GM23338 (cell line): ENCODE data around the gene PHACTR2. TPM values are rescaled to one million over a fixed set of nuclear protein-coding genes. Genes with fewer than 3 reads are reported as not detected.
"Not testable (repeated sequence)": the region's sequence is repeated elsewhere in the genome, so short reads cannot be mapped to it uniquely, and the experiment has no call there.

Experiments
- ATAC-seq: fragments of 200-7000 bp; cut with Tn5 transposase; 3 replicates; pipeline ENCODE4 v1.9.1; 2020
- DNase-seq: peaks from one replicate; pipeline ENCODE4 v3.0.0-alpha.2; 2015; ENCODE audit warnings: low spot score
- H2AFZ ChIP-seq: fragments of 200-600 bp; sonication (generic); 2 replicates; pipeline ENCODE4 v1.8.0; 2016; ENCODE audit warnings: antibody characterized with exemption, mild to moderate bottlenecking, moderate library complexity
- H3F3A ChIP-seq: fragments of 200-600 bp; sonication (generic); replicated peaks from 2 replicates; pipeline ENCODE4 v1.8.0; 2017; ENCODE audit warnings: antibody characterized with exemption, mixed run types, low read depth
- H3K27ac ChIP-seq: fragments of 200-600 bp; sonication (generic); 2 replicates; pipeline ENCODE4 v1.6.1; 2016; ENCODE audit warnings: low read depth
- H3K27me3 ChIP-seq: fragments of 200-600 bp; sonication (generic); 2 replicates; pipeline ENCODE4 v1.8.0; 2016; ENCODE audit warnings: mild to moderate bottlenecking, mixed run types, moderate library complexity; ENCODE audit not compliant: insufficient read depth
- H3K36me3 ChIP-seq: fragments of 200-600 bp; sonication (generic); 2 replicates; pipeline ENCODE4 v1.8.0; 2016; ENCODE audit warnings: mild to moderate bottlenecking; ENCODE audit not compliant: insufficient read depth
- H3K4me1 ChIP-seq: fragments of 200-600 bp; sonication (generic); 2 replicates; pipeline ENCODE4 v1.8.0; 2016; ENCODE audit warnings: mild to moderate bottlenecking, moderate library complexity; ENCODE audit not compliant: insufficient read depth
- H3K4me2 ChIP-seq: fragments of 200-600 bp; sonication (generic); 2 replicates; pipeline ENCODE4 v1.7.1; 2017; ENCODE audit warnings: mixed run types
- H3K4me3 ChIP-seq: fragments of 200-600 bp; sonication (generic); 2 replicates; pipeline ENCODE4 v1.6.1; 2016; ENCODE audit warnings: mixed run types
- H3K79me2 ChIP-seq: fragments of 200-600 bp; sonication (generic); replicated peaks from 2 replicates; pipeline ENCODE4 v1.8.0; 2017; ENCODE audit warnings: mild to moderate bottlenecking; ENCODE audit not compliant: insufficient read depth
- H3K9me2 ChIP-seq: fragments of 200-600 bp; sonication (generic); 2 replicates; pipeline ENCODE4 v1.8.0; 2017; ENCODE audit not compliant: insufficient read depth
- H4K20me1 ChIP-seq: fragments of 200-600 bp; sonication (generic); replicated peaks from 2 replicates; pipeline ENCODE4 v1.8.0; 2017; ENCODE audit warnings: mild to moderate bottlenecking; ENCODE audit not compliant: insufficient read depth
- H3K27ac Mint-ChIP-seq: 2 replicates; pipeline ENCODE4 v1.8.0; 2020; ENCODE audit warnings: inconsistent platforms, mild to moderate bottlenecking, moderate library complexity, mixed read lengths
- H3K27me3 Mint-ChIP-seq: 3 replicates; pipeline ENCODE4 v1.8.0; 2022; ENCODE audit warnings: low read depth, mild to moderate bottlenecking, moderate library complexity, mixed read lengths, inconsistent platforms; ENCODE audit not compliant: insufficient read depth, poor library complexity
- H3K36me3 Mint-ChIP-seq: 3 replicates; pipeline ENCODE4 v1.8.0; 2021; ENCODE audit warnings: low read depth, mild to moderate bottlenecking, inconsistent platforms, moderate library complexity, mixed read lengths
- H3K4me1 Mint-ChIP-seq: 3 replicates; pipeline ENCODE4 v1.8.0; 2020; ENCODE audit warnings: mild to moderate bottlenecking, inconsistent platforms, mixed read lengths
- H3K4me3 Mint-ChIP-seq: 3 replicates; pipeline ENCODE4 v1.8.0; 2021; ENCODE audit warnings: moderate library complexity, mild to moderate bottlenecking, inconsistent platforms, mixed read lengths
- H3K9me3 Mint-ChIP-seq: 3 replicates; pipeline ENCODE4 v1.8.0; 2020; ENCODE audit warnings: moderate library complexity, mild to moderate bottlenecking, inconsistent platforms, mixed read lengths
- CREB1 ChIP-seq: fragments of 250-450 bp; sonication (Bioruptor Pico); IDR thresholded peaks from 2 replicates; pipeline ENCODE4 v1.5.0; 2020; ENCODE audit warnings: low read depth, mild to moderate bottlenecking, moderate library complexity
- CTCF ChIP-seq, 2 experiments: fragments of 200-600 bp in 1 of 2; sonication (generic) in 1 of 2; conservative IDR thresholded peaks; 2 replicates each; pipeline versions ENCODE4 v1.5.1 to v1.6.1; 2016 to 2017; ENCODE audit warnings: antibody characterized with exemption in 2 of 2, low read depth in 2 of 2, mild to moderate bottlenecking in 2 of 2, moderate library complexity in 1 of 2
- EZH2 ChIP-seq: fragments of 200-600 bp; sonication (generic); IDR thresholded peaks from one replicate; pipeline ENCODE4 v1.8.0; 2017; ENCODE audit warnings: antibody characterized with exemption, mild to moderate bottlenecking, low read depth; ENCODE audit not compliant: unreplicated experiment
- EZH2phosphoT487 ChIP-seq: fragments of 200-600 bp; sonication (generic); IDR thresholded peaks from one replicate; pipeline ENCODE4 v1.8.1; 2018; ENCODE audit warnings: antibody characterized with exemption; ENCODE audit not compliant: unreplicated experiment
- NANOG ChIP-seq: IDR thresholded peaks from 2 replicates; pipeline ENCODE4 v1.6.1; 2016; ENCODE audit warnings: antibody characterized with exemption, borderline replicate concordance
- POLR2AphosphoS5 ChIP-seq: IDR thresholded peaks from 2 replicates; pipeline ENCODE4 v1.6.1; 2016; ENCODE audit warnings: antibody characterized with exemption, low read depth
- REST ChIP-seq: IDR thresholded peaks from one replicate; pipeline ENCODE4 v1.6.1; 2018; ENCODE audit warnings: antibody characterized with exemption; ENCODE audit not compliant: unreplicated experiment
- STAT1 ChIP-seq: IDR thresholded peaks from one replicate; pipeline ENCODE4 v1.6.1; 2016; ENCODE audit warnings: antibody characterized with exemption; ENCODE audit not compliant: unreplicated experiment
- ZNF114 ChIP-seq: fragments of 250-450 bp; sonication (Bioruptor Pico); IDR thresholded peaks from 2 replicates; pipeline ENCODE4 v1.5.0; 2020; ENCODE audit warnings: mild to moderate bottlenecking, moderate library complexity
- ZNF331 ChIP-seq: fragments of 250-450 bp; sonication (Bioruptor Pico); IDR thresholded peaks from 2 replicates; pipeline ENCODE4 v1.5.0; 2020; ENCODE audit warnings: low read depth, mild to moderate bottlenecking, moderate library complexity
- ZNF462 ChIP-seq: fragments of 250-450 bp; sonication (Bioruptor Pico); IDR thresholded peaks from 2 replicates; pipeline ENCODE4 v1.5.0; 2020; ENCODE audit warnings: mild to moderate bottlenecking, moderate library complexity
- polyA plus RNA-seq: library from polyadenylated mRNA; unstranded; fragments of >200 nt; fragmentation: Nextera tagmentation; extraction: Ambion mirVana; gene quantifications from 2 replicates; pipeline ENCODE4 v1.2.1, GENCODE V29; 2016
- total RNA-seq: library from RNA; depleted of rRNA; stranded (reverse); fragments of >200 nt; shearing (Covaris generic); gene quantifications from 2 replicates; pipeline ENCODE4 v1.2.3, GENCODE V29; 2014

PHACTR2 gene
- total and polyA plus RNA-seq, 2 experiments from 2014 or later = 67.7 to 105 TPM

- H3F3A ChIP-seq = no peaks in the 10 kb centered on the region
- H3K79me2 ChIP-seq = peaks cover 6% of the 10 kb centered on the region
- H3K4me2 ChIP-seq = no peak overlapping the region
- H3K4me1 Mint-ChIP-seq = no peaks in the 10 kb centered on the region
- no peaks in the 10 kb centered on the region for H3K4me1 ChIP-seq
- H2AFZ ChIP-seq = no peak overlapping the region
- H3K27me3 ChIP-seq = no peaks in the 10 kb centered on the region
- ATAC-seq = no peak
- H3K27ac ChIP-seq = no peak overlapping the region
- H3K27me3 Mint-ChIP-seq = peaks cover 2% of the 10 kb centered on the region
- H3K36me3 Mint-ChIP-seq = peaks cover 70% of the 10 kb centered on the region
- H3K27ac Mint-ChIP-seq = no peak overlapping the region
- no peak for DNase-seq
- no peaks in the 10 kb centered on the region for H4K20me1 ChIP-seq
- no peak overlapping the region for H3K4me3 ChIP-seq
- peaks cover 19% of the 10 kb centered on the region for H3K36me3 ChIP-seq
- peaks cover 3% of the 10 kb centered on the region; the same call in 1 of the 2 replicates for H3K9me2 ChIP-seq
- no peak for TF ChIP-seq ZNF462 (CRISPR knock-in tag)
- no peak for TF ChIP-seq CREB1 (CRISPR knock-in tag)
- TF ChIP-seq EZH2phosphoT487 = no peak
- TF ChIP-seq STAT1 = no peak
- no peak for TF ChIP-seq EZH2
- TF ChIP-seq ZNF331 (CRISPR knock-in tag) = no peak
- TF ChIP-seq NANOG = no peak
- TF ChIP-seq REST = no peak
- TF ChIP-seq ZNF114 (CRISPR knock-in tag) = no peak
- TF ChIP-seq POLR2AphosphoS5 = no peak
- no peak for TF ChIP-seq CTCF (conservative IDR thresholded peaks at IDR 0.05; ENCODE audit: low read depth in 2 of 2)
- no peak overlapping the region for H3K4me3 Mint-ChIP-seq
- H3K9me3 Mint-ChIP-seq = peaks cover 11% of the 10 kb centered on the region; the same call in 2 of the 3 replicates
These were observed 115.5 kb downstream of the PHACTR2 start for GRCh38 chr6:143793280-143793619.

GRCh38 chr6:143796551-143796950 is 118.8 kb downstream of the PHACTR2 start:
- not testable (repeated sequence) for H3K4me3 Mint-ChIP-seq, H3K4me1 ChIP-seq, H3K9me2 ChIP-seq, H3K4me1 Mint-ChIP-seq, H3K4me3 ChIP-seq, H3F3A ChIP-seq, H3K27me3 Mint-ChIP-seq, H4K20me1 ChIP-seq, H3K27ac Mint-ChIP-seq, H3K27ac ChIP-seq, ATAC-seq, H3K4me2 ChIP-seq, H3K27me3 ChIP-seq, H2AFZ ChIP-seq, DNase-seq
- peaks cover 82% of the 10 kb centered on the region for H3K36me3 Mint-ChIP-seq
- Histone ChIP-seq H3K36me3 (peaks cover 10% of the 10 kb centered on the region), H3K79me2 (peaks cover 21% of the 10 kb centered on the region)
- peaks cover 34% of the 10 kb centered on the region for H3K9me3 Mint-ChIP-seq
